GM10248 (cell line): ENCODE measurements around the gene EIF4ENIF1.

Source experiments
- CTCF ChIA-PET: fragments of 300-600 bp; sonication (Branson Sonifier 250); formaldehyde crosslinking; extraction: SDS; loops from one replicate; lab custom pipeline; 2021; ENCODE audit warnings: antibody characterized with exemption; lab: Yijun Ruan, JAX
- POLR2A ChIA-PET: fragments of 350-650 bp; sonication (Branson Sonifier 250); formaldehyde crosslinking; extraction: SDS; loops from one replicate; lab custom pipeline; 2020; ENCODE audit warnings: antibody characterized with exemption; lab: Yijun Ruan, JAX
- DNase-seq: peaks from one replicate; pipeline ENCODE4 v3.0.0; 2012; ENCODE audit errors: extremely low spot score
- TF ChIP-seq, protein P1 (sequence below): IDR thresholded peaks from 2 replicates; pipeline ENCODE4 v1.5.1; 2012; ENCODE audit warnings: mild to moderate bottlenecking, low read depth; ENCODE audit errors: extremely low read depth, missing control alignments, control extremely low read depth

Gene EIF4ENIF1

DNA sequence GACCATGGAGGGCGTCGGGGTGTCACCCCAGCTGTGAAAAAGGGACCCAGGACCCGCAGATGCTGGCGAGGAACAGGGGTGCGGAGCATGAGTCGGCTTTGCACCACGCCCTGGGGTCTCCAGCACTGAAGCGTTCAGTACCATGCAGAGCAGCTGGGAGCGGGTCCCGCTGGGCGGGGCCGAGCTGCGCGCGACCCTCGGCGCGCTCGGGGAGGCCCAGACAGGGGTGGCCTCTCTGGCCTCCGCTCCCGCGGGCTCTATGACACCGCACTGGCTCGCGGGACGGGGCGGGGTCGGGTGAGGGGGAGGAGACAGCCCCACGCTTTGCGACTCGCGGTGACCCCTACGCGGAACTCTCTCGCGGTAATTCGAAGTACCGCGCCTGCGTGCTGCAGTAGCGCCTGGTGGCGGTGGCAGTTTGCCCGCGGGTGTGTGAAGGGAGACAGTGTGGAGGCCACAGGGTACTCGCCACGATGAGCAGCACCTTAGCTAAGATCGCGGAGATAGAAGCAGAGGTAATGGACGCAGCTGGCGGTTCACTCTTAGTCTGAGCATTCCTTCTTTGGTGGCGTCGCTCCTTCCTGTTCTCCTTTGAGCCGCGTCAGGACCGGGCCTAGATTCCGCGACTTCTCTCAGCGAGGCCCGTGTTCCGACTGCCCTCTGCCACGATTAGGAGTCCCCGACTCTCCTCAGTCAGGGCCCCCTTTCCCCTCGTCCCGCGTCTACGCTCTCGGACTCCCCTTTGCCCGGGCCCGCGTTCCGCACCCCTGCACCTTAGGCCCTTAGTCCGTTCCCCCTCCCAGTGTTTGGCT, 90.2 kb downstream of the EIF4ENIF1 start, which contains the start of gene DRG1:
Gene DRG1, plus strand, starts transcription at position 394 of the 812 bp plus-strand sequence. Its CDS starts 80 bp downstream, at position 474.
- POLR2A ChIA-PET = interaction anchor here (0.6 kb wide), 1 partner anchor 305 kb away, joined by 3 read pairs; no protein-coding TSS in a partner anchor
- CTCF ChIA-PET = interaction anchor here (0.9 to 1.6 kb wide), 2 partner anchors 53 to 571 kb away, joined by 3 to 4 read pairs; no protein-coding TSS in a partner anchor
- TF ChIP-seq, protein P1, sequence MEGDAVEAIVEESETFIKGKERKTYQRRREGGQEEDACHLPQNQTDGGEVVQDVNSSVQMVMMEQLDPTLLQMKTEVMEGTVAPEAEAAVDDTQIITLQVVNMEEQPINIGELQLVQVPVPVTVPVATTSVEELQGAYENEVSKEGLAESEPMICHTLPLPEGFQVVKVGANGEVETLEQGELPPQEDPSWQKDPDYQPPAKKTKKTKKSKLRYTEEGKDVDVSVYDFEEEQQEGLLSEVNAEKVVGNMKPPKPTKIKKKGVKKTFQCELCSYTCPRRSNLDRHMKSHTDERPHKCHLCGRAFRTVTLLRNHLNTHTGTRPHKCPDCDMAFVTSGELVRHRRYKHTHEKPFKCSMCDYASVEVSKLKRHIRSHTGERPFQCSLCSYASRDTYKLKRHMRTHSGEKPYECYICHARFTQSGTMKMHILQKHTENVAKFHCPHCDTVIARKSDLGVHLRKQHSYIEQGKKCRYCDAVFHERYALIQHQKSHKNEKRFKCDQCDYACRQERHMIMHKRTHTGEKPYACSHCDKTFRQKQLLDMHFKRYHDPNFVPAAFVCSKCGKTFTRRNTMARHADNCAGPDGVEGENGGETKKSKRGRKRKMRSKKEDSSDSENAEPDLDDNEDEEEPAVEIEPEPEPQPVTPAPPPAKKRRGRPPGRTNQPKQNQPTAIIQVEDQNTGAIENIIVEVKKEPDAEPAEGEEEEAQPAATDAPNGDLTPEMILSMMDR = no peak
- DNase-seq = peak; percentile 100

DNA sequence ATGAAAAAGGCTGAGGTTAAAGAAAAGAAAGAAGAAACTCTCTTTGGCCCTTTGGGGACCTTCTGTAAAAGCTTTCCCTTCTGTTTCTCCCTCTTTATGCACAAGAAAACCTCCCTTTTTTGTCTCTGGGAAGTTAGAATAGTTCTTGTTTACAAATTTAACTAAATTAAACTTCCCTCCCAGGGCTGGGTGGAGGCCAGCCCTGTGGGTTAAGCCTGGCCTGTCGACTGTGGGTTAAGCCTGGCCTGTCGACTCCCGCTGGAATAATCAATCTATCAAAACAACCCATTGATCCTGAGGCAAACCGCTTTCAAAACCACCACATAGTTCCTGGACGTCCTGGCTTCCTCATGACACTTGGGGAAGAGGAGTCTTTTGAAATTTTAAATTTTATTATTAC, 91.4 kb downstream of the EIF4ENIF1 start:
- ChIA-PET POLR2A (no interaction called here), CTCF (interaction anchor here (1.6 kb wide), 1 partner anchor 54 kb away, joined by 4 read pairs; no protein-coding TSS in a partner anchor)

DNA sequence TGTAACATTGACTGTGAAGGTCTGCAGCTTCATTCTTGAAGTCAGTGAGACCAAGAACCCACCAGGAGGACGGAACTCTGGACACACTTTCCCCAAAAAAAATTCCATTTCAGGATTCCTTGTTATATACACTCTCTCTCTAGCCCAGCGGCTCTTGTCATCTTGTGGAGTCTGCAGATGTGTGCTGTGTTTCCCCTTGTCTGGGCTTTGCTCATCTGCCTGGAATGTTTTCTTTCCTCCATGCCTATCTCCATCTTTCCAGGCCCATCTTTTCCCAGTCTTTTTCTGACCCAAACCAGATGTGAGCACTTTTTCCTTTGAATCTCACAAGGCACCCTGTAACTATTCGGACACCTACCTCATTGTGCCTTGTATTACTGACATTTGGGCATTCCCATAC, 95.3 kb downstream of the EIF4ENIF1 start:
- no peak for DNase-seq
- ChIA-PET CTCF (no interaction called here), POLR2A (no interaction called here)
- TF ChIP-seq, protein P1 = no peak

More for the DNA sequence above, 91.4 kb downstream of the EIF4ENIF1 start:
- TF ChIP-seq, protein P1 = no peak
- no peak for DNase-seq

DNA sequence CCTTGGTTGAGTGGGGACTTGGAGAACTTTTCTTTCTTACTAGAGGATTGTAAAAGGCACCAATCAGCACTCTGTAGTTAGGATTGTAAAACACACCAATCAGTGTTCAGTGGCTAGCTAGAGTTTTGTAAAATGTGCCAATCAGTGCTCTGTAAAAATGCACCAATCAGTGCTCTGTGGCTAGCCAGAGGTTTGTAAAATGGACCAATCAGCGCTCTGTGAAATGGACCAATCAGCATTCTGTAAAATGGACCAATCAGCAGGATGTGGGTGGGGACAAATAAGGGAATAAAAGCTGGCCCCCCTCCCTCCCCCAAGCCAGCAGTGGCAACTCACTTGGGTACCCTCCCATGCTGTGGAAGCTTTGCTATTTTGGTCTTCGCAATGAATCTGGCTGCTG, 95.7 kb downstream of the EIF4ENIF1 start:
- DNase-seq = no peak
- TF ChIP-seq, protein P1 = no peak
- CTCF ChIA-PET = interaction anchor here (1.3 to 1.4 kb wide), 2 partner anchors 13 to 47 kb away, joined by 3 read pairs; no protein-coding TSS in a partner anchor

More for the DNA sequence above, 95.7 kb downstream of the EIF4ENIF1 start:
- POLR2A ChIA-PET = no interaction called here
